ENCODE measurements around the gene SNX11. TPM values are rescaled to one million over a fixed set of nuclear protein-coding genes. Genes with fewer than 3 reads are reported as not detected.

SNX11 gene
- total RNA-seq, 1 donor from 2014 or later = 29.8 TPM

DNA sequence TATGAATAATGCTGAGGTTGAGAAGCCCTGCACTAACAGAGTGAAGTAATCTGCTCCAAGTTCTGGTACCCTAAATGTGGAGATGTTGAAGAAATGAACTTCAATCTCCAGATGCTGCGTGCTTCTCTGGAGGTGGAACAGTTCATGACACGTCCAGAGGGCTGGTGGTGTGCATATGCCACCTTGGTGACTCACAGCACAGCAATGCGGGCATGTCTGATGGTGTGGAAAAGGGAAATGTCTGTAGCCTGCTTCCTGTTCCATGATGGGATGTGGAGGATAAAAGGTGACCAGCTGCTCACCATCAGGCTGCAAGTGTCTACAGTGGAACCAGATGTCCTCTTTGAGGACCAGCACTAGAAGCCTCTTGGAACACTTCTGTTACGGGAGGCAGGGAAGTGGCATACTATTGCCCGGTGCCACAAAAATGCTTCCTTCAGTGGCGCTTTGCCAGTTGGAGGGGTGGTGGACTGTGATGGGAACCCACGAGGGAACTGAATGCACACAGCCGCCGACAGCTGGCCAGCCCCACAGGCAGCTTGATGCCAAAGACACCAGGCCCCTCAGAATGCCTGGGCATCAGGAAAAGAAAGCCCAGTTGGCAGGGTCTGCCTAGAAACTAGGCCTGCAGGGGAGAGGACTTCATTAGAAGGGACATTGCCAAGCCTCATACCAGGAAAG lies 19.9 kb downstream of the SNX11 start:
- H3K27me3 Mint-ChIP-seq (ENCODE audit: low read depth) = no peaks in the 10 kb centered on the region
- no peak for DNase-seq (ENCODE audit: low spot score)
- H3K9me3 Mint-ChIP-seq = no peaks in the 10 kb centered on the region
- peaks cover 2% of the 10 kb centered on the region for H3K4me1 Mint-ChIP-seq (ENCODE audit: low read depth)
- no peak overlapping the region for H3K4me3 Mint-ChIP-seq (ENCODE audit: low read depth)
- no peak overlapping the region for H3K27ac Mint-ChIP-seq
- intact Hi-C loops (cut with micrococcal nuclease) = no loop called here
- H3K36me3 Mint-ChIP-seq (ENCODE audit: low read depth) = peaks cover 38% of the 10 kb centered on the region

- H3K9me3 Mint-ChIP-seq = no peaks in the 10 kb centered on the region
- intact Hi-C loops (cut with micrococcal nuclease) = no loop called here
- DNase-seq (ENCODE audit: low spot score) = no peak
- H3K27me3 Mint-ChIP-seq (ENCODE audit: low read depth) = no peaks in the 10 kb centered on the region
- no peak overlapping the region for H3K27ac Mint-ChIP-seq
- peaks cover 31% of the 10 kb centered on the region for H3K36me3 Mint-ChIP-seq (ENCODE audit: low read depth)
- no peak overlapping the region for H3K4me3 Mint-ChIP-seq (ENCODE audit: low read depth)
- peaks cover 2% of the 10 kb centered on the region for H3K4me1 Mint-ChIP-seq (ENCODE audit: low read depth)
Observed at GRCh38 chr17:48128400-48128799, 20.8 kb downstream of the SNX11 start.

DNA sequence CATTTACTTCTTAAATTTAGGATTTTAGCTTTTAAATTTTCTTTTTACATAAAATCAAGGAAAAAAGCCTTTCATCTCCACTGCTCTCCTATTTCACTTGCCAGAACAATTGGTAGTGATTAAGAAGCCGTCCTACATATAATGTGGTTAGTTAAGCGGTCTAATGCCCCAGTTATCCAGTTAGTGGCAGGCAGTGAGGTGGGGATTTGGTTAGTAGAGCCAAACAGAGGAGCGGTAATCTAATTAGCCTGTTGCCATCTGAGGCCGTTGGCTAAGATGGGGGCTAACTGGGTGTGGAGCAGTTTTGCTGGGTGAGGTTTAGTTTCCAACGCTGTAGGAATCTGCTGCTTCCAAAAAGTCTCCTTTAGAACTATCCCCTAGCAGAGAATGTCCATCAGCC lies 22.4 kb downstream of the SNX11 start:
- H3K4me1 Mint-ChIP-seq (ENCODE audit: low read depth) = peaks cover 2% of the 10 kb centered on the region
- H3K27ac Mint-ChIP-seq = no peak overlapping the region

GRCh38 chr17:48131216-48131824 lies 23.8 kb downstream of the SNX11 start:
- Mint-ChIP-seq H3K4me1 (ENCODE audit: low read depth) (peaks cover 2% of the 10 kb centered on the region), H3K9me3 (no peaks in the 10 kb centered on the region), H3K4me3 (ENCODE audit: low read depth) (no peak overlapping the region), H3K36me3 (ENCODE audit: low read depth) (peaks cover 28% of the 10 kb centered on the region), H3K27me3 (ENCODE audit: low read depth) (no peaks in the 10 kb centered on the region), H3K27ac (no peak overlapping the region)
- intact Hi-C loops (cut with micrococcal nuclease) = loop anchor here (1.0 to 2.0 kb wide), 2 partner anchors 51 to 106 kb away; no protein-coding TSS in a partner anchor
- DNase-seq (ENCODE audit: low spot score) = no peak

More for the DNA sequence above, 22.4 kb downstream of the SNX11 start:
- no peak for DNase-seq (ENCODE audit: low spot score)
- H3K27me3 Mint-ChIP-seq (ENCODE audit: low read depth) = no peaks in the 10 kb centered on the region
- H3K4me3 Mint-ChIP-seq (ENCODE audit: low read depth) = no peak overlapping the region
- no peaks in the 10 kb centered on the region for H3K9me3 Mint-ChIP-seq
- H3K36me3 Mint-ChIP-seq (ENCODE audit: low read depth) = peaks cover 25% of the 10 kb centered on the region
- intact Hi-C loops (cut with micrococcal nuclease) = loop anchor here (2.0 kb wide), 1 partner anchor 49 kb away; no protein-coding TSS in a partner anchor

DNA sequence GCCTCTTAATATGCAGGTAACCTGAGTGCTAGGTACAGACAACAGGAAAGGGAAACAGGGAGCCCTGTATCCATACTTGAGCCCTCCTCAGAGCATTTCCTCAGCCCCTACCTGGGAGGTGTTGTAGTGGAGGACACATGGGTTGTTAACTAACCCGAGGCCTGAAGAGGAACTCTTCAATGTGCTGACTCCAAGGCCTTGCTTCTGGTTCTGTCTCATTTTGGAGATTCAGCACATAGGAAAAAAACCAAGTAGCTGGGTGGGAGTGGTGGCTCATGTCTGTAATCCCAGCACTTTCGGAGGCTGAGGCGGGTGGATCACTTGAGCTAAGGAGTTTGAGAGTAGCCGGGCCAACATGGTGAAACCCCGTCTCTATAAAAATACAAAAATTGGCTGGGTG lies 24.8 kb downstream of the SNX11 start:
- DNase-seq (ENCODE audit: low spot score) = no peak
- Mint-ChIP-seq H3K4me3 (ENCODE audit: low read depth) (no peak overlapping the region), H3K36me3 (ENCODE audit: low read depth) (peaks cover 26% of the 10 kb centered on the region), H3K4me1 (ENCODE audit: low read depth) (peaks cover under 1% of the 10 kb centered on the region), H3K27ac (no peak overlapping the region), H3K9me3 (no peaks in the 10 kb centered on the region), H3K27me3 (ENCODE audit: low read depth) (no peaks in the 10 kb centered on the region)
- intact Hi-C loops (cut with micrococcal nuclease) = no loop called here

DNA sequence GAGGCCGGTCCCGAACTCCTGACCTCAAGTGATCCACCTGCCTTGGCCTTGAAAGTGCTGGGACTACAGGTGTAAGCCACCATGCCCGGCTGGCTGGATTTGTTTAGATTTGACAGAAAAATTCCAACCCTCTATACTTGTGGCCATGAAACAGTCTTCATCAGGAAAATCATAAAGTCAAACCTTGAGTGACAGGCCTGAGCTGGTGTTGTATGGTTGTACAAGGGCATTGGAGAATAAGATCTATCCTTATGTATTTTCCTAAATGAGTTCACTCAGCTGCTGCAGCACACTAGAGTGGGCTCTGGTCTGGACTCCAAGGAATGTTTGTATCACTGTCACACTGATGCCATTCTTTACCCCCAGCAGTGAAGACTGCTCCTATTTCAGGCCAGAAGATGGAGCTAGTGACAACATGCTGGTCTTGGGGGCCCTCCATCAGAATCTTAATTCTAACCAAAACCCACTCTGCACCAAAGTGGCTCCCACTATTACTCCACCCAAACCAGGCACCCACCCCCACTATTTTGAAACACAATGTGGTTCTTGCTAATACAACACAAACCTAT lies 27.4 kb downstream of the SNX11 start:
- Mint-ChIP-seq H3K36me3 (ENCODE audit: low read depth) (peaks cover 35% of the 10 kb centered on the region), H3K4me3 (ENCODE audit: low read depth) (no peak overlapping the region), H3K27ac (no peak overlapping the region), H3K4me1 (ENCODE audit: low read depth) (peaks cover 6% of the 10 kb centered on the region), H3K27me3 (ENCODE audit: low read depth) (no peaks in the 10 kb centered on the region), H3K9me3 (no peaks in the 10 kb centered on the region)
- DNase-seq (ENCODE audit: low spot score) = no peak
- intact Hi-C loops (cut with micrococcal nuclease) = no loop called here

- Mint-ChIP-seq H3K36me3 (ENCODE audit: low read depth) (peaks cover 42% of the 10 kb centered on the region), H3K4me3 (ENCODE audit: low read depth) (no peak overlapping the region), H3K27me3 (ENCODE audit: low read depth) (no peaks in the 10 kb centered on the region), H3K27ac (no peak overlapping the region), H3K4me1 (ENCODE audit: low read depth) (peaks cover 10% of the 10 kb centered on the region), H3K9me3 (no peaks in the 10 kb centered on the region)
- intact Hi-C loops (cut with micrococcal nuclease) = no loop called here
- no peak for DNase-seq (ENCODE audit: low spot score)
Observed at GRCh38 chr17:48137656-48138055, 30.1 kb downstream of the SNX11 start.

DNA sequence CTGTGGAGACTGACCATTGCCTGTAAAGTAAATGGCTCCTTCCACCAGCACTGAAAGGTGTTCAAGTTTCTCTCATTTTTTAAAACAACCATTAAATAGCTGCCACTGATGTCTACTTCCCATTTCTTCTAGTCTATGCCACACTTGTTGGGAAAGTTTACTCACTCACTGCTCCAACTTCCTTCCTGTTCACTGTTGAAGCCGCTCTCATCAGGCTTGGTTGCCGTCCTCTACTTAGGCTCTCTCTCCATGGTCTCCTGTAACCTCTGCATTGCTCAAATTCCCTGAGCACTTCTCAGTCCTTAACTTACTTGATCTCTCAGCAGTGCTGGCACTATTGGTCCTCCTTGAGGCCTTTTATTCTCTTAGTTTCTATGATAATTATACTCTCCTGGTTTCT lies 32.4 kb downstream of the SNX11 start:
- intact Hi-C loops (cut with micrococcal nuclease) = no loop called here
- Mint-ChIP-seq H3K4me1 (ENCODE audit: low read depth) (peaks cover 10% of the 10 kb centered on the region), H3K9me3 (no peaks in the 10 kb centered on the region), H3K27me3 (ENCODE audit: low read depth) (no peaks in the 10 kb centered on the region), H3K36me3 (ENCODE audit: low read depth) (peaks cover 50% of the 10 kb centered on the region), H3K4me3 (ENCODE audit: low read depth) (no peak overlapping the region), H3K27ac (peak overlapping the region; percentile 59)
- DNase-seq (ENCODE audit: low spot score) = no peak

- H3K4me3 Mint-ChIP-seq (ENCODE audit: low read depth) = no peak overlapping the region
- no peaks in the 10 kb centered on the region for H3K9me3 Mint-ChIP-seq
- no peaks in the 10 kb centered on the region for H3K27me3 Mint-ChIP-seq (ENCODE audit: low read depth)
- H3K36me3 Mint-ChIP-seq (ENCODE audit: low read depth) = peaks cover 55% of the 10 kb centered on the region
- H3K27ac Mint-ChIP-seq = no peak overlapping the region
- intact Hi-C loops (cut with micrococcal nuclease) = no loop called here
- DNase-seq (ENCODE audit: low spot score) = no peak
- peaks cover 13% of the 10 kb centered on the region for H3K4me1 Mint-ChIP-seq (ENCODE audit: low read depth)
Observed at GRCh38 chr17:48143629-48144028, 36.1 kb downstream of the SNX11 start.

- Mint-ChIP-seq H3K9me3 (no peaks in the 10 kb centered on the region), H3K36me3 (ENCODE audit: low read depth) (peaks cover 59% of the 10 kb centered on the region), H3K4me3 (ENCODE audit: low read depth) (no peak overlapping the region), H3K27me3 (ENCODE audit: low read depth) (no peaks in the 10 kb centered on the region), H3K4me1 (ENCODE audit: low read depth) (peaks cover 13% of the 10 kb centered on the region), H3K27ac (no peak overlapping the region)
- DNase-seq (ENCODE audit: low spot score) = no peak
- intact Hi-C loops (cut with micrococcal nuclease) = no loop called here
Observed at GRCh38 chr17:48144231-48144630, 36.7 kb downstream of the SNX11 start.

DNA sequence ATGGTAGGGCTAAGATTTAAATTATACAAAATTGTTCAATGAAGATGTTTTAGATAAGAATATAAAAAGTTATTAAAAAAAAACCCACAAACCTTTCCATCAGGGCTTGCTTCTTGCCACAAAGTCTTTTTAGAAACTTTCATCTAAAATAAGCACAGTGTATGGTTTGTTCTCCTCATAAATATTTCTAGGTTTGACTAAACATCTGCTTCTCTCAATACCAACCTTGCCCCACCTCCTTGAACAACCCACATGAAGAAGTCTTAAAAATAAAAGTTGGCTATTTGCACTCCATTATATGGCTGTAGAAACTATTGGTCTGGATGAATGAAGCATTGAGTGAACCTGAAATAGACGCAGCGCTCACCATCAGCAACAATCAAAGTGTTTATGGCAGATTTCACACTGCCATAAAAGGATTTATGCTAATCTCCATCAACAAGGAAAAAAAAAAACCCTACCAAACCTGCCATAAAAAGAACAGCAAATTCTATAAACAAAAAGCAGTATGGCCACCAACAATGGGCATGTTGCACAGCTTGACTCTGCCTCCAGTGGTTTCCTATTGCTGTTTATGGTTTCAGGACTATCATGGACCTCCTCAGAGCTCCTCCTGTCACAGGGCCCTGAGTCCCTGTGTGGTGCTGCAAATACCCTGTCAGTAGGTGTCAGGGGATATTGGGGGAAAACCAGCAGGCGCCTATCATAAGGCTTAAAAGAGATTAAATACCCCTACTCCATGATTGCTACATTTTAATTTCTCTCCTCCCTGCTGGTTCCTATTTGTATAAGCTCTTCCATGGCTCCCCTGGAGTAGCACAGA lies 37.6 kb downstream of the SNX11 start:
- H3K4me3 Mint-ChIP-seq (ENCODE audit: low read depth) = no peak overlapping the region
- H3K36me3 Mint-ChIP-seq (ENCODE audit: low read depth) = peaks cover 55% of the 10 kb centered on the region
- intact Hi-C loops (cut with micrococcal nuclease) = no loop called here
- H3K4me1 Mint-ChIP-seq (ENCODE audit: low read depth) = peaks cover 8% of the 10 kb centered on the region
- no peaks in the 10 kb centered on the region for H3K27me3 Mint-ChIP-seq (ENCODE audit: low read depth)
- DNase-seq (ENCODE audit: low spot score) = no peak
- no peak overlapping the region for H3K27ac Mint-ChIP-seq
- H3K9me3 Mint-ChIP-seq = no peaks in the 10 kb centered on the region

DNA sequence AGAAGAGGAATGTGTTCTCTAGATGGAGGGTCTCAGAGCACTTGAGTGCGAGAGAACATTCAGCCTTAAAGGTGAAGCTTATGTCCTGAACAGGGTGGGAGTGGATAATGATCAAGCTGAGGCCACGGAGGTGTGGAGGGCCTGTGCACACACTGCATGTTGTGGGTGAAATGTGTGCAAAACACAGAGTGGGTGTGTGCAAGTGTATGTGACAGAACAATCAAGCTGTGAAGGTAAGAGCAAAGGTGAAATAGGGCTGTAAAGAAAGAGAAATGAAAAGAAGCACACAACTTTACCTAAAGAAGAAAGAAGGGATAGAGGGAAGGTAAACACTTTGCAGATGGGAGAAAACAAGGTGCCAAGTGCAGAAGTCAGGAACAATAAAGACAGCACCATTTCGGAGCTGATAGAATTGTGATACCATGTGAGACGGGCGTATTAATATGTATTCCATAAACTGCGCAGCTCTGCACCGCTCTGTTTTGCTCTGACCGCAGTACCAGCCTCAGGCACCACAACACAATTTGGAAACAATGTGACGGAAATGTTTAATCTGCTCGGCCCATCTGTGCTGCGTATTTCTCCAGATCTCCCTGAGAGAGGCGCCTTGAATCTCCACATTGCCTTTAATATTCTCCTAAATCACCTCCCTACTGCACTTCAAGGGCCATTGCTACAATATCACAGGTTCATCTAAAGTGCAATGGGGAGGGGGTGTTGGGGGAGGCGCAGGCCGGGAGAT lies 40.6 kb downstream of the SNX11 start:
- no peaks in the 10 kb centered on the region for H3K27me3 Mint-ChIP-seq (ENCODE audit: low read depth)
- no peaks in the 10 kb centered on the region for H3K9me3 Mint-ChIP-seq
- DNase-seq (ENCODE audit: low spot score) = no peak
- H3K36me3 Mint-ChIP-seq (ENCODE audit: low read depth) = peaks cover 53% of the 10 kb centered on the region
- peaks cover 6% of the 10 kb centered on the region for H3K4me1 Mint-ChIP-seq (ENCODE audit: low read depth)
- H3K27ac Mint-ChIP-seq = no peak overlapping the region
- intact Hi-C loops (cut with micrococcal nuclease) = no loop called here
- H3K4me3 Mint-ChIP-seq (ENCODE audit: low read depth) = no peak overlapping the region
